ENCODE data around the gene PANK1.

DNA sequence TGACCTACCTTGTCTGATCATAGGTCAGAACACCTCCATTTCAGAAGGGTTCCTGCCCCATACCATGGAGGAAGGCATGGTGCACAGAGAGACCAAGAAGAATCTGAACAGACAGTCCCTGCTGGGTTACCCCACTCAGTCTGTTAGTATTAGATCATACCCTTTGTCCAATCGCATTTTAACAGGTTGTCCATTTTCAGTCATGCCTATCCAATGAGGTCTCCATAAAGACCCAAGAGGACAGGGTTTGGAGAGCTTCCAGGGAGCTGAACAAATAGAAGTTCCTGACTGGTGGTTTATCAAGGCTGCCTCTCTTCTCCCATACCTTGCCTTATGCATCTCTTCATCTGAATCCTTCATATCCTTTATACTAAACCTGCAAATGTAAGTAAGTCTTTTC lies 88.4 kb downstream of the PANK1 start:
- TF ChIP-seq, protein P1, sequence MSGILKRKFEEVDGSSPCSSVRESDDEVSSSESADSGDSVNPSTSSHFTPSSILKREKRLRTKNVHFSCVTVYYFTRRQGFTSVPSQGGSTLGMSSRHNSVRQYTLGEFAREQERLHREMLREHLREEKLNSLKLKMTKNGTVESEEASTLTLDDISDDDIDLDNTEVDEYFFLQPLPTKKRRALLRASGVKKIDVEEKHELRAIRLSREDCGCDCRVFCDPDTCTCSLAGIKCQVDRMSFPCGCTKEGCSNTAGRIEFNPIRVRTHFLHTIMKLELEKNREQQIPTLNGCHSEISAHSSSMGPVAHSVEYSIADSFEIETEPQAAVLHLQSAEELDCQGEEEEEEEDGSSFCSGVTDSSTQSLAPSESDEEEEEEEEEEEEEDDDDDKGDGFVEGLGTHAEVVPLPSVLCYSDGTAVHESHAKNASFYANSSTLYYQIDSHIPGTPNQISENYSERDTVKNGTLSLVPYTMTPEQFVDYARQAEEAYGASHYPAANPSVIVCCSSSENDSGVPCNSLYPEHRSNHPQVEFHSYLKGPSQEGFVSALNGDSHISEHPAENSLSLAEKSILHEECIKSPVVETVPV (CRISPR knock-in tag; IDR thresholded peaks at IDR 0.05), result no peak
- no peak for TF ChIP-seq ZFP3 (CRISPR knock-in tag; IDR thresholded peaks at IDR 0.05)
- TF ChIP-seq ISL1 (CRISPR knock-in tag; IDR thresholded peaks at IDR 0.05), result no peak
- TF ChIP-seq SNAI2 (CRISPR knock-in tag; IDR thresholded peaks at IDR 0.05), result no peak
- TF ChIP-seq ZFP30 (CRISPR knock-in tag; IDR thresholded peaks at IDR 0.05), result no peak
- TF ChIP-seq, protein P2, sequence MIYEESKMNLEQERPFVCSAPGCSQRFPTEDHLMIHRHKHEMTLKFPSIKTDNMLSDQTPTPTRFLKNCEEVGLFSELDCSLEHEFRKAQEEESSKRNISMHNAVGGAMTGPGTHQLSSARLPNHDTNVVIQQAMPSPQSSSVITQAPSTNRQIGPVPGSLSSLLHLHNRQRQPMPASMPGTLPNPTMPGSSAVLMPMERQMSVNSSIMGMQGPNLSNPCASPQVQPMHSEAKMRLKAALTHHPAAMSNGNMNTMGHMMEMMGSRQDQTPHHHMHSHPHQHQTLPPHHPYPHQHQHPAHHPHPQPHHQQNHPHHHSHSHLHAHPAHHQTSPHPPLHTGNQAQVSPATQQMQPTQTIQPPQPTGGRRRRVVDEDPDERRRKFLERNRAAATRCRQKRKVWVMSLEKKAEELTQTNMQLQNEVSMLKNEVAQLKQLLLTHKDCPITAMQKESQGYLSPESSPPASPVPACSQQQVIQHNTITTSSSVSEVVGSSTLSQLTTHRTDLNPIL (CRISPR knock-in tag; IDR thresholded peaks at IDR 0.05; ENCODE audit: low read depth), result no peak
- TF ChIP-seq, protein P3, sequence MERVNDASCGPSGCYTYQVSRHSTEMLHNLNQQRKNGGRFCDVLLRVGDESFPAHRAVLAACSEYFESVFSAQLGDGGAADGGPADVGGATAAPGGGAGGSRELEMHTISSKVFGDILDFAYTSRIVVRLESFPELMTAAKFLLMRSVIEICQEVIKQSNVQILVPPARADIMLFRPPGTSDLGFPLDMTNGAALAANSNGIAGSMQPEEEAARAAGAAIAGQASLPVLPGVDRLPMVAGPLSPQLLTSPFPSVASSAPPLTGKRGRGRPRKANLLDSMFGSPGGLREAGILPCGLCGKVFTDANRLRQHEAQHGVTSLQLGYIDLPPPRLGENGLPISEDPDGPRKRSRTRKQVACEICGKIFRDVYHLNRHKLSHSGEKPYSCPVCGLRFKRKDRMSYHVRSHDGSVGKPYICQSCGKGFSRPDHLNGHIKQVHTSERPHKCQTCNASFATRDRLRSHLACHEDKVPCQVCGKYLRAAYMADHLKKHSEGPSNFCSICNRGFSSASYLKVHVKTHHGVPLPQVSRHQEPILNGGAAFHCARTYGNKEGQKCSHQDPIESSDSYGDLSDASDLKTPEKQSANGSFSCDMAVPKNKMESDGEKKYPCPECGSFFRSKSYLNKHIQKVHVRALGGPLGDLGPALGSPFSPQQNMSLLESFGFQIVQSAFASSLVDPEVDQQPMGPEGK (CRISPR knock-in tag; IDR thresholded peaks at IDR 0.05; ENCODE audit: borderline replicate concordance), result no peak
- TF ChIP-seq ZC3H10 (CRISPR knock-in tag; IDR thresholded peaks at IDR 0.05), result no peak
- TF ChIP-seq OSR1 (CRISPR knock-in tag; IDR thresholded peaks at IDR 0.05), result no peak
- TF ChIP-seq TOX (CRISPR knock-in tag; IDR thresholded peaks at IDR 0.05; ENCODE audit: borderline replicate concordance), result no peak
- no peak for TF ChIP-seq TCF4 (CRISPR knock-in tag; IDR thresholded peaks at IDR 0.05; ENCODE audit: borderline replicate concordance)
- no peak for TF ChIP-seq ZNF70 (CRISPR knock-in tag; IDR thresholded peaks at IDR 0.05)
- TF ChIP-seq, protein P4, sequence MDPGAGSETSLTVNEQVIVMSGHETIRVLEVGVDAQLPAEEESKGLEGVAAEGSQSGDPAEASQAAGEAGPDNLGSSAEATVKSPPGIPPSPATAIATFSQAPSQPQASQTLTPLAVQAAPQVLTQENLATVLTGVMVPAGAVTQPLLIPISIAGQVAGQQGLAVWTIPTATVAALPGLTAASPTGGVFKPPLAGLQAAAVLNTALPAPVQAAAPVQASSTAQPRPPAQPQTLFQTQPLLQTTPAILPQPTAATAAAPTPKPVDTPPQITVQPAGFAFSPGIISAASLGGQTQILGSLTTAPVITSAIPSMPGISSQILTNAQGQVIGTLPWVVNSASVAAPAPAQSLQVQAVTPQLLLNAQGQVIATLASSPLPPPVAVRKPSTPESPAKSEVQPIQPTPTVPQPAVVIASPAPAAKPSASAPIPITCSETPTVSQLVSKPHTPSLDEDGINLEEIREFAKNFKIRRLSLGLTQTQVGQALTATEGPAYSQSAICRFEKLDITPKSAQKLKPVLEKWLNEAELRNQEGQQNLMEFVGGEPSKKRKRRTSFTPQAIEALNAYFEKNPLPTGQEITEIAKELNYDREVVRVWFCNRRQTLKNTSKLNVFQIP (CRISPR knock-in tag; IDR thresholded peaks at IDR 0.05; ENCODE audit: borderline replicate concordance, low read depth), result no peak

Measured in SK-N-SH treated with all-trans-retinoic acid at 6 μM for 48 hours (cell line).